ENCODE results near the gene ZFR2. TPM values are rescaled to one million over a fixed set of nuclear protein-coding genes. Genes with fewer than 3 reads are reported as not detected.

Gene ZFR2
- total and polyA plus RNA-seq, 10 of the 15 experiments (the other 5 are each of a cell fraction or from before 2014, with no cell fraction given), result 0.18 TPM; not detected in 9

GRCh38 chr19:3902317-3902973 is 33.6 kb upstream of the ZFR2 start:
- ATAC-seq (no peak), FAIRE-seq (no peak), DNase-seq (ENCODE audit: low read depth, low spot score) (no peak)
- ChIA-PET CTCF (no interaction called here), RAD21 (ENCODE audit: unreplicated experiment) (no interaction called here), POLR2A (no interaction called here), SMC1A (ENCODE audit: uncharacterized antibody, unreplicated experiment) (no interaction called here)
- no peak overlapping the region for H3K4me2 ChIP-seq (ENCODE audit: control insufficient read depth, insufficient read depth)
- in situ Hi-C loops (cut with MboI) (no loop called here), intact Hi-C loops (cut with micrococcal nuclease; ENCODE audit: unreplicated experiment) (no loop called here)
- H3K9ac ChIP-seq (ENCODE audit: control insufficient read depth, insufficient read depth, low read length), result no peak overlapping the region
- 47% methylated on average over 15 of the region's 15 CpGs for WGBS (ENCODE audit: insufficient coverage, insufficient replicate concordance, low lambda C conversion rate, missing lambda C conversion rate)
- BruUV-seq (replicated peaks), result no TSS peak
- no peak overlapping the region for H2AFZ ChIP-seq (ENCODE audit: control insufficient read depth, low read depth, low read length)
- no peaks in the 10 kb centered on the region for H3K36me3 ChIP-seq (ENCODE audit: control insufficient read depth in 2 of 2, insufficient read depth in 2 of 2, low read length in 1 of 2)
- no peaks in the 10 kb centered on the region; the same call in 2 of the 3 replicates for H3K9me3 ChIP-seq (replicated peaks; ENCODE audit: control insufficient read depth, insufficient read depth, low read length)
- no peak overlapping the region for H3K4me3 ChIP-seq
- H4K20me1 ChIP-seq (ENCODE audit: control insufficient read depth, insufficient read depth), result no peaks in the 10 kb centered on the region
- no peak for TF ChIP-seq CHD2 (IDR thresholded peaks at IDR 0.05; ENCODE audit: borderline replicate concordance, low read depth, low read length)
- no peak for TF ChIP-seq FOS (IDR thresholded peaks at IDR 0.05; ENCODE audit: borderline replicate concordance, extremely low read depth, insufficient read length)
- H3K27ac ChIP-seq (ENCODE audit: control insufficient read depth, insufficient read depth), result no peak overlapping the region
- no peaks in the 10 kb centered on the region for H3K79me2 ChIP-seq (ENCODE audit: control insufficient read depth, insufficient read depth, low read length)
- H3K4me1 ChIP-seq (ENCODE audit: control insufficient read depth, insufficient read depth, low read length), result no peaks in the 10 kb centered on the region
- no peaks in the 10 kb centered on the region for H3K27me3 ChIP-seq (replicated peaks in 1 of 2; ENCODE audit: control insufficient read depth in 2 of 2, insufficient read depth in 2 of 2, low read length in 1 of 2)

GRCh38 chr19:3899531-3900294 is 30.9 kb upstream of the ZFR2 start:
- FAIRE-seq (no peak), DNase-seq (ENCODE audit: low read depth, low spot score) (no peak), ATAC-seq (no peak)
- ChIA-PET POLR2A (no interaction called here), RAD21 (ENCODE audit: unreplicated experiment) (no interaction called here), SMC1A (ENCODE audit: uncharacterized antibody, unreplicated experiment) (no interaction called here), CTCF (no interaction called here)
- H3K79me2 ChIP-seq (ENCODE audit: control insufficient read depth, insufficient read depth, low read length), result no peaks in the 10 kb centered on the region
- H2AFZ ChIP-seq (ENCODE audit: control insufficient read depth, low read depth, low read length), result no peak overlapping the region
- intact Hi-C loops (cut with micrococcal nuclease; ENCODE audit: unreplicated experiment), result no loop called here
- no TSS peak for BruUV-seq (replicated peaks)
- H3K4me3 ChIP-seq, result no peak overlapping the region
- no peak overlapping the region for H3K4me2 ChIP-seq (ENCODE audit: control insufficient read depth, insufficient read depth)
- in situ Hi-C loops (cut with MboI), result no loop called here
- no peaks in the 10 kb centered on the region; the same call in 2 of the 3 replicates for H3K9me3 ChIP-seq (replicated peaks; ENCODE audit: control insufficient read depth, insufficient read depth, low read length)
- TF ChIP-seq MEF2B (IDR thresholded peaks at IDR 0.05; ENCODE audit: partially characterized antibody, poor library complexity, severe bottlenecking), result no peak
- no peak for TF ChIP-seq CHD4 (IDR thresholded peaks at IDR 0.05)
- TF ChIP-seq RAD21 (IDR thresholded peaks at IDR 0.05; ENCODE audit: insufficient read depth, low read depth, low read length), result no peak
- no peak for TF ChIP-seq HDAC6 (IDR thresholded peaks at IDR 0.05; ENCODE audit: unreplicated experiment)
- no peak for TF ChIP-seq NFYB (IDR thresholded peaks at IDR 0.05; ENCODE audit: insufficient read depth, low read depth, low read length)
- no peak for TF ChIP-seq NR2C1 (IDR thresholded peaks at IDR 0.05)
- H4K20me1 ChIP-seq (ENCODE audit: control insufficient read depth, insufficient read depth), result no peaks in the 10 kb centered on the region
- no peaks in the 10 kb centered on the region for H3K36me3 ChIP-seq (ENCODE audit: control insufficient read depth in 2 of 2, insufficient read depth in 2 of 2, low read length in 1 of 2)
- WGBS (ENCODE audit: insufficient coverage, insufficient replicate concordance, low lambda C conversion rate, missing lambda C conversion rate), result 63% methylated on average over 18 of the region's 18 CpGs
- H3K4me1 ChIP-seq (ENCODE audit: control insufficient read depth, insufficient read depth, low read length), result no peaks in the 10 kb centered on the region
- no peaks in the 10 kb centered on the region; a peak in 1 of 4 replicates for H3K27me3 ChIP-seq (replicated peaks in 1 of 2; ENCODE audit: control insufficient read depth in 2 of 2, insufficient read depth in 2 of 2, low read length in 1 of 2)
- H3K9ac ChIP-seq (ENCODE audit: control insufficient read depth, insufficient read depth, low read length), result no peak overlapping the region
- H3K27ac ChIP-seq (ENCODE audit: control insufficient read depth, insufficient read depth), result no peak overlapping the region
